ENCODE results near the gene AFDN. TPM values are rescaled to one million over a fixed set of nuclear protein-coding genes. Genes with fewer than 3 reads are reported as not detected.

AFDN gene
- polyA plus RNA-seq, 1 experiment = 20.4 TPM

- DNase-seq (ENCODE audit: low read depth) = no peak
- ChIA-PET CTCF (interaction anchor here (1.5 to 1.6 kb wide), 2 partner anchors 11 to 131 kb away, joined by 3 to 5 read pairs; no protein-coding TSS in a partner anchor), POLR2A (no interaction called here)
- Histone ChIP-seq H3K27me3 (ENCODE audit: control insufficient read depth, insufficient read depth, low read length) (no peaks in the 10 kb centered on the region), H3K36me3 (ENCODE audit: control insufficient read depth, insufficient read depth, low read length) (no peaks in the 10 kb centered on the region), H3K4me3 (ENCODE audit: low read depth, low read length) (no peak overlapping the region)
- TF ChIP-seq, protein P1, sequence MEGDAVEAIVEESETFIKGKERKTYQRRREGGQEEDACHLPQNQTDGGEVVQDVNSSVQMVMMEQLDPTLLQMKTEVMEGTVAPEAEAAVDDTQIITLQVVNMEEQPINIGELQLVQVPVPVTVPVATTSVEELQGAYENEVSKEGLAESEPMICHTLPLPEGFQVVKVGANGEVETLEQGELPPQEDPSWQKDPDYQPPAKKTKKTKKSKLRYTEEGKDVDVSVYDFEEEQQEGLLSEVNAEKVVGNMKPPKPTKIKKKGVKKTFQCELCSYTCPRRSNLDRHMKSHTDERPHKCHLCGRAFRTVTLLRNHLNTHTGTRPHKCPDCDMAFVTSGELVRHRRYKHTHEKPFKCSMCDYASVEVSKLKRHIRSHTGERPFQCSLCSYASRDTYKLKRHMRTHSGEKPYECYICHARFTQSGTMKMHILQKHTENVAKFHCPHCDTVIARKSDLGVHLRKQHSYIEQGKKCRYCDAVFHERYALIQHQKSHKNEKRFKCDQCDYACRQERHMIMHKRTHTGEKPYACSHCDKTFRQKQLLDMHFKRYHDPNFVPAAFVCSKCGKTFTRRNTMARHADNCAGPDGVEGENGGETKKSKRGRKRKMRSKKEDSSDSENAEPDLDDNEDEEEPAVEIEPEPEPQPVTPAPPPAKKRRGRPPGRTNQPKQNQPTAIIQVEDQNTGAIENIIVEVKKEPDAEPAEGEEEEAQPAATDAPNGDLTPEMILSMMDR (IDR thresholded peaks at IDR 0.05; ENCODE audit: insufficient read depth, low read depth, low read length) = no peak
Observed at GRCh38 chr6:167839343-167839742, 12.6 kb downstream of the AFDN start.

DNA sequence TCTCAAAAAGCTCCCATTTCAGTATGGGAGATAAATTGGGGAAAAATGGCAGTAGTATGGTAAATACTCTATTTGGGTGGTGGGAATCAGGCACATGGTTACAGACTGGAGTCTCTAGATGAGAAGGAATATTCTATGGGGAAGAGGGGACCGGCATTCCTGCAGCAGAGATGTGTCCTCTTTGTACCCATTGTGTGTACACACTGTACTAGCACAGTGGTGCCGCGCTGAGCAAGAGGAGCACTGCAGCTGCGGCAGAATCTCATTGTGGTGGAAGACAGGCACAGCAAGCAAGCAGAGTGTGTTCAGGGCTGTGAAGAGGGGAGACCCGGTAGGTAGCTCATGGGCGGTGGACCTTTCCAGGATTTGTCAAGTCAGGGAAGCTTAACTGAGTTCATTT lies 13.0 kb downstream of the AFDN start:
- no peak overlapping the region for H3K4me3 ChIP-seq (ENCODE audit: low read depth, low read length)
- H3K27me3 ChIP-seq (ENCODE audit: control insufficient read depth, insufficient read depth, low read length) = no peaks in the 10 kb centered on the region
- no peaks in the 10 kb centered on the region for H3K36me3 ChIP-seq (ENCODE audit: control insufficient read depth, insufficient read depth, low read length)
- ChIA-PET CTCF (interaction anchor here (1.5 kb wide), 1 partner anchor 11 kb away, joined by 5 read pairs; no protein-coding TSS in a partner anchor), POLR2A (no interaction called here)
- DNase-seq (ENCODE audit: low read depth) = no peak
- TF ChIP-seq, protein P1 (IDR thresholded peaks at IDR 0.05; ENCODE audit: insufficient read depth, low read depth, low read length) = no peak

GRCh38 chr6:167840160-167840525 lies 13.4 kb downstream of the AFDN start:
- CTCF ChIA-PET = interaction anchor here (1.5 kb wide), 1 partner anchor 12 kb away, joined by 5 read pairs; no protein-coding TSS in a partner anchor
- POLR2A ChIA-PET = no interaction called here
- Histone ChIP-seq H3K27me3 (ENCODE audit: control insufficient read depth, insufficient read depth, low read length) (no peaks in the 10 kb centered on the region), H3K36me3 (ENCODE audit: control insufficient read depth, insufficient read depth, low read length) (no peaks in the 10 kb centered on the region), H3K4me3 (ENCODE audit: low read depth, low read length) (no peak overlapping the region)
- DNase-seq (ENCODE audit: low read depth) = no peak
- TF ChIP-seq, protein P1 (IDR thresholded peaks at IDR 0.05; ENCODE audit: insufficient read depth, low read depth, low read length) = no peak

- CTCF ChIA-PET = interaction anchor here (1.5 kb wide), 1 partner anchor 12 kb away, joined by 5 read pairs; no protein-coding TSS in a partner anchor
Observed at GRCh38 chr6:167840526-167841179, 13.9 kb downstream of the AFDN start.

DNA sequence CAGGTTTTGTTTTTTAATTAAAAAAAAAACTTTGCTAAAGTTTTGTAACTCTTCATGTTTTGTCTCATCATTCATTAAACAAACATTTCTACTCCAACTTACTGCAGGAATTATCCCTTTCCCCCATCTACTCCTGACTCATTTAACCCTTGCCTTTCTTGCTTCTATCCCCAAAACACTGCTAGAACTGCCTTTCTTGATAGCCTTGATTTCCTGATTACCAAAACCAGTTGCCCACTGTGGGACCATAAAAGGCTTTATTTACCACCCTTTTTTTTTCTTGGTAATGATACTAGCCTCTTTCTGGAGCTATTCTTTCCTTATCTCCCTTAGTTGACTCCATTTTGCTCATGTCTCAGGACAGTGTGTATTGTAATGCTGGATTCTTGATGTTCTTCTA lies 15.3 kb downstream of the AFDN start:
- Histone ChIP-seq H3K4me3 (ENCODE audit: low read depth, low read length) (no peak overlapping the region), H3K27me3 (ENCODE audit: control insufficient read depth, insufficient read depth, low read length) (no peaks in the 10 kb centered on the region), H3K36me3 (ENCODE audit: control insufficient read depth, insufficient read depth, low read length) (no peaks in the 10 kb centered on the region)
- ChIA-PET CTCF (interaction anchor here (0.7 kb wide), 1 partner anchor 226 kb away, joined by 3 read pairs; no protein-coding TSS in a partner anchor), POLR2A (no interaction called here)
- no peak for DNase-seq (ENCODE audit: low read depth)
- TF ChIP-seq, protein P1 (IDR thresholded peaks at IDR 0.05; ENCODE audit: insufficient read depth, low read depth, low read length) = no peak

More at GRCh38 chr6:167840526-167841179, 13.9 kb downstream of the AFDN start:
- Histone ChIP-seq H3K4me3 (ENCODE audit: low read depth, low read length) (no peak overlapping the region), H3K27me3 (ENCODE audit: control insufficient read depth, insufficient read depth, low read length) (no peaks in the 10 kb centered on the region), H3K36me3 (ENCODE audit: control insufficient read depth, insufficient read depth, low read length) (no peaks in the 10 kb centered on the region)
- DNase-seq (ENCODE audit: low read depth) = no peak
- TF ChIP-seq, protein P1 (IDR thresholded peaks at IDR 0.05; ENCODE audit: insufficient read depth, low read depth, low read length) = no peak
- POLR2A ChIA-PET = no interaction called here
